GM23248 (cell line): ENCODE results near the gene NEURL4. TPM values are rescaled to one million over a fixed set of nuclear protein-coding genes. Genes with fewer than 3 reads are reported as not detected.

ENCODE experiments used
- DNase-seq: peaks from one replicate; pipeline ENCODE4 v3.0.0-alpha.2; 2015
- H2AFZ ChIP-seq: fragments of 200-600 bp; sonication (generic); 2 replicates; pipeline ENCODE4 v1.6.1; 2016; ENCODE audit warnings: antibody characterized with exemption
- H3F3A ChIP-seq: fragments of 200-600 bp; sonication (generic); 2 replicates; pipeline ENCODE4 v1.6.1; 2016; ENCODE audit warnings: mild to moderate bottlenecking, antibody characterized with exemption, mixed run types; ENCODE audit not compliant: insufficient read depth
- H3K27ac ChIP-seq: fragments of 200-600 bp; sonication (generic); 2 replicates; pipeline ENCODE4 v1.5.1; 2016; ENCODE audit warnings: mild to moderate bottlenecking
- H3K27me3 ChIP-seq: fragments of 200-600 bp; sonication (generic); replicated peaks from 2 replicates; pipeline ENCODE4 v1.6.1; 2016; ENCODE audit warnings: mild to moderate bottlenecking; ENCODE audit not compliant: insufficient read depth
- H3K36me3 ChIP-seq: fragments of 200-600 bp; sonication (generic); 2 replicates; pipeline ENCODE4 v1.6.1; 2016; ENCODE audit warnings: low read depth, mild to moderate bottlenecking
- H3K4me1 ChIP-seq: fragments of 200-600 bp; sonication (generic); 2 replicates; pipeline ENCODE4 v1.6.1; 2016; ENCODE audit warnings: mild to moderate bottlenecking; ENCODE audit not compliant: insufficient read depth
- H3K4me2 ChIP-seq: fragments of 200-600 bp; sonication (generic); one replicate; pipeline ENCODE4 v1.6.1; 2016; ENCODE audit warnings: mild to moderate bottlenecking; ENCODE audit not compliant: unreplicated experiment
- H3K4me3 ChIP-seq: fragments of 200-600 bp; sonication (generic); 2 replicates; pipeline ENCODE4 v1.5.1; 2016; ENCODE audit warnings: mild to moderate bottlenecking
- H3K79me2 ChIP-seq: fragments of 200-600 bp; sonication (generic); 2 replicates; pipeline ENCODE4 v1.6.1; 2016; ENCODE audit warnings: mild to moderate bottlenecking; ENCODE audit not compliant: insufficient read depth
- H3K9ac ChIP-seq: fragments of 200-600 bp; sonication (generic); 2 replicates; pipeline ENCODE4 v1.6.1; 2016; ENCODE audit warnings: mild to moderate bottlenecking
- H3K9me2 ChIP-seq: fragments of 200-600 bp; sonication (generic); 2 replicates; pipeline ENCODE4 v1.6.1; 2016; ENCODE audit warnings: mixed run types, mild to moderate bottlenecking, moderate library complexity; ENCODE audit not compliant: insufficient read depth
- H3K9me3 ChIP-seq: fragments of 200-600 bp; sonication (generic); one replicate; pipeline ENCODE4 v1.6.1; 2017; ENCODE audit warnings: low read depth
- H4K20me1 ChIP-seq: fragments of 200-600 bp; sonication (generic); 2 replicates; pipeline ENCODE4 v1.6.0; 2016; ENCODE audit not compliant: insufficient read depth
- EZH2 ChIP-seq: fragments of 200-600 bp; sonication (generic); IDR thresholded peaks from 2 replicates; pipeline ENCODE4 v1.6.1; 2018; ENCODE audit warnings: antibody characterized with exemption, mild to moderate bottlenecking; ENCODE audit not compliant: insufficient read depth, poor library complexity, severe bottlenecking
- EZH2phosphoT487 ChIP-seq: fragments of 200-600 bp; sonication (generic); IDR thresholded peaks from 2 replicates; pipeline ENCODE4 v1.6.1; 2018; ENCODE audit warnings: antibody characterized with exemption, moderate library complexity, mild to moderate bottlenecking, low read depth; ENCODE audit not compliant: insufficient read depth
- WGBS, 2 experiments: methylation state at CpG; one replicate each; pipeline ENCODE4 v1.1.6; 2015 to 2017; ENCODE audit warnings: low lambda C conversion rate in 2 of 2, low coverage in 1 of 2; ENCODE audit errors: missing lambda C conversion rate in 2 of 2; 5-methylcytosine and 5-hydroxymethylcytosine counted together
- in situ Hi-C: fragments of 300-500 bp; cut with MboI; formaldehyde crosslinking; loops from 2 replicates; pipeline ENCODE4 v1.15.0; 2020
- polyA plus RNA-seq: library from polyadenylated mRNA; unstranded; fragments of >200 nt; fragmentation: Nextera tagmentation; extraction: Ambion mirVana; gene quantifications from 2 replicates; pipeline ENCODE4 v1.2.1, GENCODE V29; 2016
- total RNA-seq: library from RNA; depleted of rRNA; stranded (reverse); fragments of >200 nt; shearing (Covaris generic); gene quantifications from 2 replicates; pipeline ENCODE4 v1.2.3, GENCODE V29; 2014

Gene NEURL4
- total and polyA plus RNA-seq, 2 experiments from 2014 or later = 2.0 to 12.8 TPM

DNA sequence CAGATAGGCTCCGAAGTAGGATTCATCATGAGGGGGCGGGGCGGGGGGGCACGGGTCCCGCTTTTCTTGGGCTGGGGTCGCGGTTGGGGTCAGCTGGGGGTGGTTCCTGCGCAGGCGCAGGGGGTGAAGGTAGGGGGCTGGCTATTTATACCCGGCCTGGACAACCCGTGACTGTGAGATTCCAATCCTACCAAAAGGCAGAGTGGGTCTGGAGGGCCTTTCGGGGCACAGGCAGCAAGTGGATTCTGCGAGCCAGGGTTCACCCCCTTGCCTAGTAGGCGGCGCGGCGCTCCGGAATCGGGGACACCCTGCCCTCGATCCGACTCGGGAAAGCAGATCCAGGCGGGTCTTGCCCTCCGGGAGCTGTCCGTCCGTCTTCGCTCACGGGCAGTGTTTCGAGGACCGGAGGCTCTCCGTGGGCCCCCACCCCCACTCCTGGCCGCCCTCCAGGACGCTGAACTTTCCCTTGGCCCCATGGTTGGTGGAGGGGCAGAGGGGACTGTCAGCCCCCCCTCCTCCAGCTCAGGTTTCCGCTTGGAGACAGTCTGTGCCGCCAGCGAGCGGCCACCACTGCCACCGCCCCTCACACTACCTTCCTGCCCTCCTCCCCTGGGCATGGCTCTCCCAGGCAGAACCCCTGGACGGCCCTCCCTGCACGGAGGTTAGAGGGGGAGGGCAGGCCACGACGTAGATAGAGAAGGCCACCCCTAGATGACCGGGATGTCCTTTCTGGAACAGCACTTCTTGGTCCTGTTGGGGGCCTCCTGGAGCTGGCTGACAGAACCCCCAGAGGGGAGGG lies 47.0 kb downstream of the NEURL4 start:
- Histone ChIP-seq H2AFZ (peak overlapping the region; percentile 78; the same call in 1 of the 2 replicates), H3K27ac (no peak overlapping the region), H3K4me2 (peak overlapping the region; percentile 92), H3K9ac (no peak overlapping the region), H3K4me3 (peak overlapping the region; percentile 70), H3K4me1 (no peaks in the 10 kb centered on the region), H3F3A (peaks cover 6% of the 10 kb centered on the region; the same call in 1 of the 2 replicates), H3K27me3 (peaks cover 9% of the 10 kb centered on the region; the same call in 1 of the 2 replicates), H3K9me3 (no peaks in the 10 kb centered on the region), H4K20me1 (no peaks in the 10 kb centered on the region), H3K79me2 (no peaks in the 10 kb centered on the region), H3K36me3 (no peaks in the 10 kb centered on the region), H3K9me2 (no peaks in the 10 kb centered on the region)
- no peak for DNase-seq
- no peak for TF ChIP-seq EZH2
- TF ChIP-seq EZH2phosphoT487 = no peak
- in situ Hi-C loops = no loop called here
- WGBS, 2 experiments = 15% methylated on average over 39 to 42 of the region's 43 CpGs

DNA sequence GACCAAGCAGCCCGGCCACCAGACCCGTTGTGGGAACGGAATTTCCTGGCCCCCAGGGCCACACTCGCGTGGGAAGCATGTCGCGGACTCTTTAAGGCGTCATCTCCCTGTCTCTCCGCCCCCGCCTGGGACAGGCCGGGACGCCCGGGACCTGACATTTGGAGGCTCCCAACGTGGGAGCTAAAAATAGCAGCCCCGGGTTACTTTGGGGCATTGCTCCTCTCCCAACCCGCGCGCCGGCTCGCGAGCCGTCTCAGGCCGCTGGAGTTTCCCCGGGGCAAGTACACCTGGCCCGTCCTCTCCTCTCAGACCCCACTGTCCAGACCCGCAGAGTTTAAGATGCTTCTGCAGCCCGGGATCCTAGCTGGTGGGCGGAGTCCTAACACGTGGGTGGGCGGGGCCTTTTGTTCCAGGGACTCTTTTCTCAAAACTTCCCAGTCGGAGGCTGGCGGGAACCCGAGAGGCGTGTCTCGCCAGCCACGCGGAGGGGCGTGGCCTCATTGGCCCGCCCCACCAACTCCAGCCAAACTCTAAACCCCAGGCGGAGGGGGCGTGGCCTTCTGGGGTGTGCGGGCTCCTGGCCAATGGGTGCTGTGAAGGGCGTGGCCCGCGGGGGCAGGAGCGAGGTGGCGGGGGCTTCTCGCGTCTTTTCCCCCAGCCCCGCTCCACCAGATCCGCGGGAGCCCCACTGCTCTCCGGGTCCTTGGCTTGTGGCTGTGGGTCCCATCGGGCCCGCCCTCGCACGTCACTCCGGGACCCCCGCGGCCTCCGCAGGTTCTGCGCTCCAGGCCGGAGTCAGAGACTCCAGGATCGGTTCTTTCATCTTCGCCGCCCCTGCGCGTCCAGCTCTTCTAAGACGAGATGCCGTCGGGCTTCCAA lies 47.8 kb downstream of the NEURL4 start, which contains the start of gene SLC2A4:
SLC2A4 (plus strand) TSS at position 645 of the 879 bp plus-strand sequence; CDS start at position 862, 217 bp downstream.
- no peaks in the 10 kb centered on the region for H3K9me2 ChIP-seq
- H3F3A ChIP-seq = peaks cover 6% of the 10 kb centered on the region; the same call in 1 of the 2 replicates
- peak within 1 kb of the TSS; percentile 92 for H3K4me2 ChIP-seq
- H3K27me3 ChIP-seq = peaks cover under 1% of the 10 kb centered on the region; the same call in 1 of the 2 replicates
- TF ChIP-seq EZH2phosphoT487 = no peak
- TF ChIP-seq EZH2 = no peak
- H2AFZ ChIP-seq = peak within 1 kb of the TSS; percentile 78
- peak within 1 kb of the TSS; percentile 70 for H3K4me3 ChIP-seq
- DNase-seq = peak; percentile 97
- H3K4me1 ChIP-seq = no peaks in the 10 kb centered on the region
- no peaks in the 10 kb centered on the region for H4K20me1 ChIP-seq
- WGBS, 2 experiments = 3 to 4% methylated on average over 53 to 66 of the region's 71 CpGs
- H3K27ac ChIP-seq = peak within 1 kb of the TSS; percentile 57
- in situ Hi-C loops = no loop called here
- H3K36me3 ChIP-seq = no peaks in the 10 kb centered on the region
- no peaks in the 10 kb centered on the region for H3K9me3 ChIP-seq
- H3K79me2 ChIP-seq = no peaks in the 10 kb centered on the region
- peak within 1 kb of the TSS; percentile 74 for H3K9ac ChIP-seq

DNA sequence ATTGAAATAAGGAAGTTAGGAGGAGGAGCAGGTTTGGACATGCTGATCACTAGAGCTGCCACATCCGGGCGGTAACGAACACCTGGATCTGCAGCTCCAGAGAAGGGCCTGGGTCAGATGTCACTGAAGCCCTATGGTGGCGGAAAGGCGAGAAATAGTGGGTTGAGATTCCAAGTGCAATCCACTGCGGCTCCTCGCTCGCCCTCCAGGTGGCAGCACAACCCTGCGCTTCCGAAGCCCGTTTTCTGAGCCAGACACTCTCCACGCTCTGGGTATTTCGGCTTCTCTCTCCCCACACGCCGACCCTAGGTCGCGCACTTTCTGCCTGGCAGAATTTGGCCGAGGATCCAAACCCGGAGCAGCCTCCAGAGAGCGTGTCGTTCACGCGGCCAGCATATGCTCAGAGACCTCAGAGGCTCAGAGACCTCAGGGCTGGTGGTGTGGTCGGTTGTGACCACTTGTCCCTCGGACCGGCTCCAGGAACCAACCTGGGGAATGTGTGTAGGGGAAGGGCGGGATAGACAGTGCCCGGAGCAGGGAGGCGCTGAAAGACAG lies 48.5 kb downstream of the NEURL4 start:
- WGBS, 2 experiments = 1 to 3% methylated on average over 29 of the region's 29 CpGs
- peak; percentile 89 for DNase-seq
- no peaks in the 10 kb centered on the region for H3K9me2 ChIP-seq
- peaks cover 6% of the 10 kb centered on the region; the same call in 1 of the 2 replicates for H3F3A ChIP-seq
- no peaks in the 10 kb centered on the region for H3K4me1 ChIP-seq
- no peaks in the 10 kb centered on the region for H3K36me3 ChIP-seq
- in situ Hi-C loops = no loop called here
- H3K4me3 ChIP-seq = peak overlapping the region; percentile 70
- TF ChIP-seq EZH2phosphoT487 (no peak), EZH2 (no peak)
- H2AFZ ChIP-seq = peak overlapping the region; percentile 78
- no peaks in the 10 kb centered on the region for H3K9me3 ChIP-seq
- no peaks in the 10 kb centered on the region for H4K20me1 ChIP-seq
- peak overlapping the region; percentile 57 for H3K27ac ChIP-seq
- no peaks in the 10 kb centered on the region for H3K79me2 ChIP-seq
- H3K4me2 ChIP-seq = peak overlapping the region; percentile 92
- peak overlapping the region; percentile 74 for H3K9ac ChIP-seq
- H3K27me3 ChIP-seq = no peaks in the 10 kb centered on the region; the same call in 1 of the 2 replicates

DNA sequence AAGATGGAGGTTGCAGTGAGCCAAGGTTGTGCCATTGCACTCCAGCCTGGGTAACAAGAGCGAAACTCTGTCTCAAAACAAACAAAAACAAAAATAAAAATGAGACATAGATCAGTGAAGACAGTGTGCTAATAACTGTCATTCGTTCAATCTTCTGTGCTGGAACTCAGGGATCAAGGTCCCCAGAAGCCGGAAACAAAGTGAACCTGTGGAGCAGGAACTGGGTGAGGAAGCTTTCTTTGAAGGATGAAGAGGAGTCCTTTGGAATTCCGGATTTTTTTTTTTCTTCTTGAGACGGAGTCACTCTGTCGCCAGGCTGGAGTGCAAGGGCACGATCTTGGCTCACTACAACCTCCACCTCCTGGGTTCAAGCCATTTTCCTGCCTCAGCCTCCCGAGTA lies 49.7 kb downstream of the NEURL4 start:
- peaks cover 6% of the 10 kb centered on the region; the same call in 1 of the 2 replicates for H3F3A ChIP-seq
- H3K36me3 ChIP-seq = no peaks in the 10 kb centered on the region
- no peak for DNase-seq
- no peaks in the 10 kb centered on the region for H4K20me1 ChIP-seq
- in situ Hi-C loops = no loop called here
- no peaks in the 10 kb centered on the region for H3K9me2 ChIP-seq
- H3K4me3 ChIP-seq = no peak overlapping the region
- H3K9ac ChIP-seq = no peak overlapping the region
- no peaks in the 10 kb centered on the region for H3K79me2 ChIP-seq
- no peak for TF ChIP-seq EZH2phosphoT487
- TF ChIP-seq EZH2 = no peak
- no peaks in the 10 kb centered on the region for H3K4me1 ChIP-seq
- no peaks in the 10 kb centered on the region; the same call in 1 of the 2 replicates for H3K27me3 ChIP-seq
- no peak overlapping the region for H2AFZ ChIP-seq
- no peaks in the 10 kb centered on the region for H3K9me3 ChIP-seq
- no peak overlapping the region for H3K4me2 ChIP-seq
- H3K27ac ChIP-seq = no peak overlapping the region
- 70 to 83% methylated on average over 8 of the region's 8 CpGs for WGBS, 2 experiments
